Measurements from ENCODE around the gene TIE1. TPM values are rescaled to one million over a fixed set of nuclear protein-coding genes. Genes with fewer than 3 reads are reported as not detected.

Gene TIE1
- total and polyA plus RNA-seq, 2 of the 13 experiments (the other 11 are each of a cell fraction or from before 2014, with no cell fraction given): 0.58 to 0.84 TPM

DNA sequence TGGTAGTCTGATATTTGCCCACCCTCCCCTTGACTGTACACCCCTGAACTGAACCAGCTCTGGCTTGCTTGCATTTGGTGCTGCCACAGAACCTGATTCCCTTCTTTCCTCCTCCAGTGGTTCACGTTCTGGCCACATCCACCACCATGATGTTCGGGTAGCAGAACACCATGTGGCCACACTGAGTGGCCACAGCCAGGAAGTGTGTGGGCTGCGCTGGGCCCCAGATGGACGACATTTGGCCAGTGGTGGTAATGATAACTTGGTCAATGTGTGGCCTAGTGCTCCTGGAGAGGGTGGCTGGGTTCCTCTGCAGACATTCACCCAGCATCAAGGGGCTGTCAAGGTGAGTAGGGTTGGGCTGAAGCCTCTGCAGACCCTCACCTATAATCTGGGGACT, 59.8 kb downstream of the TIE1 start (continued):
- TF ChIP-seq, protein P1, sequence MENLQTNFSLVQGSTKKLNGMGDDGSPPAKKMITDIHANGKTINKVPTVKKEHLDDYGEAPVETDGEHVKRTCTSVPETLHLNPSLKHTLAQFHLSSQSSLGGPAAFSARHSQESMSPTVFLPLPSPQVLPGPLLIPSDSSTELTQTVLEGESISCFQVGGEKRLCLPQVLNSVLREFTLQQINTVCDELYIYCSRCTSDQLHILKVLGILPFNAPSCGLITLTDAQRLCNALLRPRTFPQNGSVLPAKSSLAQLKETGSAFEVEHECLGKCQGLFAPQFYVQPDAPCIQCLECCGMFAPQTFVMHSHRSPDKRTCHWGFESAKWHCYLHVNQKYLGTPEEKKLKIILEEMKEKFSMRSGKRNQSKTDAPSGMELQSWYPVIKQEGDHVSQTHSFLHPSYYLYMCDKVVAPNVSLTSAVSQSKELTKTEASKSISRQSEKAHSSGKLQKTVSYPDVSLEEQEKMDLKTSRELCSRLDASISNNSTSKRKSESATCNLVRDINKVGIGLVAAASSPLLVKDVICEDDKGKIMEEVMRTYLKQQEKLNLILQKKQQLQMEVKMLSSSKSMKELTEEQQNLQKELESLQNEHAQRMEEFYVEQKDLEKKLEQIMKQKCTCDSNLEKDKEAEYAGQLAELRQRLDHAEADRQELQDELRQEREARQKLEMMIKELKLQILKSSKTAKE (CRISPR knock-in tag; IDR thresholded peaks at IDR 0.05; ENCODE audit: borderline replicate concordance): no peak
- TF ChIP-seq REXO4 (CRISPR knock-in tag; IDR thresholded peaks at IDR 0.05; ENCODE audit: borderline replicate concordance) (no peak), ZNF598 (CRISPR knock-in tag; IDR thresholded peaks at IDR 0.05; ENCODE audit: borderline replicate concordance) (no peak), CEBPB (IDR thresholded peaks at IDR 0.05; ENCODE audit: borderline replicate concordance, low read depth, low read length) (no peak)

DNA sequence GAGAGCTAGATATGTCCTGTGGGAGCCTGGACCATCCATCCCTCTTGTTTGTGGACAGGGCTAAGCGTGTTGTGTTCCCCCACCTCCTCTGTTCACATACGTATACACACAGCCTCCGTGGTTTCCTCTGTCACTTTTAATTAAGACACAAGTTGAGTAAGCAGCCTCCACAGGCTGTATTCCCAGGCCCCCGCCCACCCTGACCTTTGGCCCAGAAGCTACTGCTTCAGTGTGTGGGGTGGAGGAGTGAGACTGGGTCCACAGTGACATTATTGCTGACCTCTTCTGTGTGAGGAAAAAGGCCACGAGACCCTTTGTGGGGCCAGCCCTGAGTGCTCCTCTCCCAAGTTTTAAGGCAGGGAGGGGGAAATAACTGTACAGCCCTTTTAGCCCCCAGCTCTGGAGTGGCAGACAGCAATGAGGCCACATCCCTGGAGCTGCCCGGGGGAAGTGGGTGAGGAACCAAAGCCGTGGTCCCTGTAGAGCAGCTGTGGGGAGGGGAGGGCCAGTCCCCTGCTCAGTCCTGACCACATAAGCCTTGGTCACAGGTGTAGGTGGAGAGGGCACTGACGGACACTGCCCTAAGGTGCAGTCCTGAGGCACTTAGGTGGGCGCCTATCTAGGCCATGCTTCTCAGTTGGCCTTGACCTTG, 62.6 kb downstream of the TIE1 start:
- Histone ChIP-seq H4K20me1 (ENCODE audit: insufficient read depth, low read length) (no peaks in the 10 kb centered on the region), H3K27me3 (ENCODE audit: control insufficient read depth in 1 of 2, insufficient read depth in 2 of 2, low read length in 2 of 2) (no peaks in the 10 kb centered on the region; a peak in 1 of 5 replicates), H3K4me1 (ENCODE audit: insufficient read depth, low read length) (peaks cover 82% of the 10 kb centered on the region), H2AFZ (ENCODE audit: low read length) (no peak overlapping the region), H3K27ac (ENCODE audit: extremely low read length, insufficient read depth, low read length) (peak overlapping the region; percentile 30), H3K9me3 (ENCODE audit: low read length) (no peaks in the 10 kb centered on the region), H3K4me2 (ENCODE audit: low read depth, low read length) (no peak overlapping the region), H3K4me3 (replicated peaks in 1 of 3; ENCODE audit: insufficient read depth in 1 of 3, low read depth in 2 of 3, low read length in 3 of 3) (no peak overlapping the region), H3K9ac (ENCODE audit: insufficient read depth, low read depth, low read length) (no peak overlapping the region), H3K36me3 (replicated peaks in 1 of 2; ENCODE audit: control insufficient read depth in 1 of 2, insufficient read depth in 2 of 2, low read length in 2 of 2) (peaks cover 15 to 31% of the 10 kb centered on the region in 2 experiments), H3K79me2 (ENCODE audit: insufficient read depth, low read length) (peaks cover 38% of the 10 kb centered on the region)
- in situ Hi-C loops (cut with HindIII; ENCODE audit: extremely low pct_ligation_motif_present, low pct_unique_long_range_greater_than_20kb): no loop called here
- peak; percentile 30 for FAIRE-seq
- POLR2A ChIA-PET: interaction anchor here (0.8 to 1.8 kb wide), 3 partner anchors 10 to 27 kb away, joined by 3 to 10 read pairs (median 4); no protein-coding TSS in a partner anchor
- intact Hi-C loops (cut with micrococcal nuclease; ENCODE audit: unreplicated experiment): no loop called here
- no TSS peak for BruUV-seq (replicated peaks)
- CTCF ChIA-PET (ENCODE audit: low intra/inter-chr PET ratio, low total read pairs): no interaction called here
- no peak for ATAC-seq
- WGBS (ENCODE audit: low lambda C conversion rate): 65% methylated on average over 7 of the region's 9 CpGs
- no peak for DNase-seq (ENCODE audit: low spot score)
- TF ChIP-seq, protein P2, sequence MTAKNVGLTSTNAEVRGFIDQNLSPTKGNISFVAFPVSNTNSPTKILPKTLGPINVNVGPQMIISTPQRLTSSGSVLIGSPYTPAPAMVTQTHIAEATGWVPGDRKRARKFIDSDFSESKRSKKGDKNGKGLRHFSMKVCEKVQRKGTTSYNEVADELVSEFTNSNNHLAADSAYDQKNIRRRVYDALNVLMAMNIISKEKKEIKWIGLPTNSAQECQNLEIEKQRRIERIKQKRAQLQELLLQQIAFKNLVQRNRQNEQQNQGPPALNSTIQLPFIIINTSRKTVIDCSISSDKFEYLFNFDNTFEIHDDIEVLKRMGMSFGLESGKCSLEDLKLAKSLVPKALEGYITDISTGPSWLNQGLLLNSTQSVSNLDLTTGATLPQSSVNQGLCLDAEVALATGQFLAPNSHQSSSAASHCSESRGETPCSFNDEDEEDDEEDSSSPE (CRISPR knock-in tag; IDR thresholded peaks at IDR 0.05): no peak
- peak in 1 of 2 experiments; percentile 48; a peak in 2 of 4 replicates for TF ChIP-seq POLR2A (IDR thresholded peaks at IDR 0.05; ENCODE audit: insufficient read depth in 1 of 2, low read depth in 2 of 2, low read length in 2 of 2)
- peak; percentile 58 for TF ChIP-seq AGO2 (optimal IDR thresholded peaks at IDR 0.05; ENCODE audit: low read depth, low read length)
- no peak for TF ChIP-seq TOPORS (CRISPR knock-in tag; IDR thresholded peaks at IDR 0.05)
- TF ChIP-seq PPARG (CRISPR knock-in tag; conservative IDR thresholded peaks at IDR 0.05): 0 out of 2 replicates have a peak, but pooled peaks have one; percentile 63
- 0 out of 2 replicates have a peak, but pooled peaks have one; percentile 14 for TF ChIP-seq NR2C2 (CRISPR knock-in tag; IDR thresholded peaks at IDR 0.05; ENCODE audit: borderline replicate concordance)
- peak; percentile 38 for TF ChIP-seq POLR2G (IDR thresholded peaks at IDR 0.05; ENCODE audit: low read depth, low read length)
- 0 out of 2 replicates have a peak, but pooled peaks have one; percentile 49 for TF ChIP-seq CHCHD3 (CRISPR knock-in tag; IDR thresholded peaks at IDR 0.05)

All from HepG2 (cell line).